HG03060 (cell line): Measurements from ENCODE around the gene HERC3.

Experiments used
- ATAC-seq: cut with Tn5 transposase; IDR thresholded peaks from one replicate; pipeline ENCODE4 v1.9.1; 2021; ENCODE audit warnings: low read depth, moderate number of reproducible peaks; ENCODE audit not compliant: unreplicated experiment

HERC3 gene

DNA sequence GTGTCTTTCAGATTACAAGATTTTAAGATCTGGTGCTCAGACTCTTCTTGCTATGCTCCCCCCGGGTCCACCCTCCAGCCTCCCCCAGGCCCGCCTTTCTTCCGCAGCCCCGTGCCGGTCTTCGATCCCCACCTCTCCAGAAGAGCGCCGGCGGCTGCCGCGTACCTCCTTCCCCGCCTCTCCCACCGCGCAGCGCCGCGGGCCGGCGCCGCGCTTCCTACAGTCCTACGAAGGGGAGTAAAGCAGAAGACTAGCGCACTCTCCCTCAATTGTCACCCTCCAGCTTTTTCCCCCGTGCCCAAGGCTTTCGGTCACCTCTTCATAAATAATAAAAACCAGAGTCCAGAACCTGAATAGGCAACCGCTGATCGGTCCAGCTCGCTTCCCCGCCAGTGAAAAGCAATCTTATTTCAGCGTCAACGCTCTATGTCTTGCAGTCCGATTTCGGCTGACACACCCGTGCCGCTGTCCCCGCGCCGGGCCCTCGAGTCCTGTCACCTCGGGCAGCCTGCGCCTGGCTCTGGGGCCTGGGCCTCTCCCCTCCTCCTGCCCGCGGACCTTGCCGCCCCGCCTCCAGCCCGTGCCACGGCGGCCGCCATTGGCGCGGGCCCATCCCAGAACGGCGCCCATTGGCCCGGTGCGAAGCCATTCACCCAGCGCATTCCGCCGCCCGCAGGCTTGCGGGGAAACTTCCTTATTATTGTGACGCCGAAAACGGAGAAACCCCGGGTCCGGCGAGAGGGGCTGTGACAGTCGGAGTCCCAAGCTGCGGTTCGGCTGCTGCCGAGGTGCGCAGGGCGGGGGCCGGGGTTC is at the start of gene HERC3:
Gene HERC3 (plus strand): TSS at position 694 of the 813 bp plus-strand sequence. CDS start 13,344 bp downstream, outside the sequence.
- peak; percentile 91 for ATAC-seq

DNA sequence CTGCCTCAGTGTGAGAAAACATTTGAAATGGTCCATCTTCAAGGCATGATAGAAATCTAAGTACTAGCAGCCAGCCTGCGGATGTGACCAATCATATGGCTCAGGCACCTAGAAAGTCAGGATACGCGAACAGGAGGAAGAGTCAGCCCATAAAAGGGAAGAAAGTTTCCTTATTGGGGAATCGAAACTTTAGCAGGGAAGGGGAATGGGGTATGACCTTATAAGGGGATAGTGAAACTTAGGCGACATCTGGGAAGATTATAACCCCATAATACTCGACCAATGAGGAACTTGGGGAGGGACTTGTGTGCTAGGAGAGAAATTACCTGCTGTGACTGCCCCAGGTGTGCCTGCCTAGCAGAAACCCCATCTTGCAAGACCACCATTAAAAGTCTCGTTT is 42.5 kb upstream of the HERC3 start:
- no peak for ATAC-seq

DNA sequence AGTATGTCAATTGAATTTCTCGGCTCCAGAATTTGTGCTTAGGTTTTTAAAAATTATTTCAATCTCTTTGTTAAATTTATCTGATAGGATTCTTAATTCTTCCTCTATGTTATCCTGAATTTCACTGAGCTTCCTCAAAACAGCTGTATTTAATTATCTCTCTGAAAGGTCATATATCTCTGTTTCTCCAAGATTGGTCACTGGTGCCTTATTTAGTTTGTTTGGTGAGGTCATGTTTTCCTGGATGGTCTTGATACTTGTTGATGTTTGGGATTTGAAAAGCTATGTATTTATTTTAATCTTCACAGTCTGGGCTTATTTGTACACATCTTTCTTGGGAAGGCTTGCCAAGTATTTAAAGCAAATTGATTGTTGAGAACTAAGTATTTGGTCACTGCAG is 24.7 kb upstream of the HERC3 start:
- no peak for ATAC-seq

DNA sequence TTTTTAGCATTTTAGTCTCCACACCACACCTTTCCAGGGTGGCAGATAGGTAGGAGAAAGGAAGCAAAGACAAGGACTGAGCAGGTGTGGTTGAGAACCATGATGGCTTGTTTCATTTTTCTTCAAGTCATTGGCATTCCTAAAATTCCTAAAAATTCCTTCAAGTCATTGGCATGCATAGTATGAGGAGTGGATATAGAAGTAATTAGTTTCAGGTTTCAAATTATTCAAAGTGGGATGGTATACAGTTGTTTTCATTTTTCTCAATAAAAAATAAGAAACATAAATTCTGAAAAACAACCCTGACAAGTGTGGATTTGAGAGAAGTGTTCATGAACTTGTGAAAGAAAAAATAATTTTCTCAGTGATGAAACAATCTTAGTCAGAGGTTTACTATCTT is 22.3 kb upstream of the HERC3 start:
- ATAC-seq: no peak

DNA sequence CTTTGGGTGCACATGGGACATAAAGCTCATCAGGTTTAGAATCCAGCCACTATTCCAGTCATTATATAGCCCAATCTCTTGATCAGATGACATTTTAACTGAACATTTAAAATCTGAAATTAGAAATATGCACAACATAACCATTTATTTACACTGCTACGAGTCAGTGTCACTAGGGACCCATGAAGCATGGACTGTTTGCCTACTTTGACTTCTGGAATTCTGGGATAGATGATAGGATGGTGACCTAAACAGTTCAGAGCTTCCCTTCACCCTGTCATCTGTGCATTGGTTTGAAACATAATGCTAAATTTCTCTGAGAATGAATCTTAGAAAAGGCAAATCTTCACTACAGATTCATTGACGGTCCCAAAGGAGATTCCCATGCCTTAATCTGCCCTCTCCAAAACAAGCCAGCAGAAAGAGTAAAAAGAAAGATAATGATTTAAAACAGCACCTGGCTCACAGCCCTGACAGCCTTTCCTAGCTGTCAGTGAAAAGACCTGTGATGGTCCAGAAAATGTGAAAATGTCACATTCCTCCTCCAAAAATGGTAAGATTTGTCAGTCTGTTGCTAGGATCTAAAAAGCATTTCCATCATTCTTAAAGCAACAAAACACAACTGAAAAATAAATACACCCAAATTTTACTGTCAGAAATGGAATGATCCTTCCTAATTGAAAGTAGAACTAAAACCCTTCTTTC is 18.9 kb upstream of the HERC3 start:
- no peak for ATAC-seq

DNA sequence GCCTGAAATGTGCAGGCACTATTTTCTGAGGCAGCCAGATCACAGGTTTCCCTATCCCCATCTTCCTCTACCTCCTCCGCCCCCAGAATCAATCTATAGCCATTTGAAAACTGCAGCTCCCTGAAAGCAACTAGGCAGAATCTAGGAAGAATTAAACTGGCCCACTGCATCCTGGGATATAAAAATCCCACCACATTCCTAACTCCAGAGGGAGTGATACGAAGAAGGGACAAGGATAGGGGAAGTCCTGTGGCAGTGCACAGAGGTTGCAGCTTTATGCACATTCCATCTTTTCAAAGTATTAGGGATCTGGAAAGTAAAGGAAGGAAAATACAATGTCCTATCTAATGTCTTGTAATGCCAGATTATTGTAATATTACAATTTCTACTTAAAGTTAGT is 18.3 kb upstream of the HERC3 start:
- no peak for ATAC-seq

DNA sequence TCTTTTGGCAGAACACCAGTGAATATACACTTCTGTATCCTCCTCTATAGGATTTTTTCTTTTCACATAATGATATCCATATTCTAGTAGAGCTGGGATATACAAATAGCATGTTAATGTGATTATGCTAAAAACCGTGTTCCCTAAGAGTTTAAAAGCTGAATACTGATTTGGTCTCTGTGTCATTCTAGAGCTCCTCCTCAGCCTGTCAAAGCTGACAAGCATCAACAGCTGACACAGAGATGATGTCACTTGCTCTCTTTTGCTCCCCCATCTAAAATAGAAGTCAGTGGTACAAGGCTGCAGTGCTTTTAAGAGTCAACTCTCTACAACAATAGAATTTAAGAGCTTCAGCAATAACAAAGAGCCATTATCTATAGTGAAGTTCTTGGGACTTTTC is 17.1 kb upstream of the HERC3 start:
- no peak for ATAC-seq

DNA sequence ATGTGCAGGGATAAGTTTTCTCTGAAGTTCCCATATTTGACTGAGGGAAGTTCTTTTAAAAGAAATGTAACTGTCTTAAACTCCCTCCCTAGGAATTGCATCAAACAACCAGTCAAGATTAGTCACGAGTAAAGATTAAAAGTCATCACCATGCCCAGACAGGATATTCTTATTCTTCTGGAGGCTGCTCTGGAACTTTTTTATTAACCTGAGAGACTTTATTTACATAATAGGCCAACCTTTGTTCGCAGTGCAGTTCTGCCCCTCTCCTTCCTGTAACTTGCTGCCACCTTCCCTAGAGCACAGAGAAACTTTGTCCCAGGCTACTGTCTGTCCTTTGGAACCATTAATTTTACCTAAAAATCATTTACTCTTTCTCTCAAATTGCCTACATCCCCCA is 9.8 kb upstream of the HERC3 start:
- no peak for ATAC-seq

DNA sequence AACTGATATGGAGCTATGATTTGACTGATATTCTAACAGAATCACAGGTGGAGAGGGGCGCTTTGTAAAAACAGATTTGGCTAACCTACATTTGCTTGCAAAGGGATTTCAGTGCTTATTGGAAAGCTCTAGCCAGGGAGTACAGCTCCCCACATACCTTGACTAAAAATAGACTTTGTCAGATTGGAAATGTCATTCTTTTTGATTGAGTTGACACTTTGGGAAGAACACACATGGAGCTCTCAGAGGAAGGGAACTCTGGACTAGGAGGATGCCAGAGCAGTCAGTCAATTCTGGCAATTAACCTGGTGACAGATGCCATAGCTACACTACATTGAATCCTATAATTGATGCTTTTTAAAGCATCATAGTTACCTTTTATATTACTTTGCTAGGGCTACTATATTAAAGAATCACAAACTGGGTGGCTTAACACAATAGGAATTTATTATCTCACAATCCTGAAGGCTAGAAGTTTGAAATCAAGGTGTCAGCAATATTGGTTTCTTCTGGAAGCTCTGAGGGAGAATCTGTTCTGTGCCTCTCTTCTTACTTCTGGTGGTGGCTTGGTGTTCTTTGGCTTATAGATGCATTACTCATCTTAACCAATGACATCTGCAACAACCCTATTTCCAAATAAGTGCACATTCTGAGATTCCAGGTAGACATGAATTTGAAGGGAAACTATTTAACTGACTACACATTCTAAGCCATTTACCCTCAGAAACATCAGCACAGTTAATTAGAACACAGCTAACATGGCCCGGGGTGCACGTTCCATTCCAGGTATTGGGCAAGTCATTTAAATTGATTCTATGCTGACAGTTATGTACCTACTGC is 8.4 kb upstream of the HERC3 start:
- ATAC-seq: no peak

DNA sequence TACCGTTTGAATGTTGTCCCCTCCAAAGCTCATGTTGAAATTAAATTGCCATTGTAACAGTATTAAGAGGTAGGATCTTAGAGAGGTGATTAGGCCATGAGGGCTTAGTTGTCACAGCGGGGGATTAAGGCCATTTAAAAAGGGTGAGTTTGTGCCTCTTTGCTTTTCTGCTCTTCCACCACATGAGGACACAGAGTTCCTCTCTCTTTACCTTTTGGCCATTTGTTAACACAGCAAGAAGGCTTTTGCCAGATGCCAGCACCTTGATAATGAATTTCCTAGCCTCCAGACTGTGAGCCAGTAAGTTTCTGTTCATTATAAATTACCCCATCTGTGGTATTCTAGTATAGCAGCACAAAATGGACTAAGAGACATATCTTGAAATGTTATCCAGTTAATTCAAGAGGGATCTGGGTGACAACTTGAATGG is 7.8 kb upstream of the HERC3 start:
- no peak for ATAC-seq

DNA sequence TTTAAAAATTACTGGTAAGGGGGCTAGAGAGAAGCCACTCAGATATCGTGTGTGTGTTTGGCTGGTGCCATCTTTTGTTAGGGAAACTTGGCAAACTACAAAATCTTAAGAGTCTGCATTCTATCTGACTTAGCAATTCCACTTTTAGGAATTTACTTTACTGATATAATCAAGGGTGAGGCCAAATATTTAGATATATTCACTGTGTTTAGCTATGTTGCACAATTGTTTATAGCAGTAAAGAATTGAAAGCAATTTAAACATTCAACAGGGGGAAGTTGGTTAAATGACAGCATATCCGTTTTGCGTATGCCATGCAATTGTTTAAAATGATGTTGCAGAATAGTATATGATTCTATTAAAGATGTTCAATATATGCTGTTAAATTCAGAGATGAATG is 6.4 kb upstream of the HERC3 start:
- no peak for ATAC-seq

DNA sequence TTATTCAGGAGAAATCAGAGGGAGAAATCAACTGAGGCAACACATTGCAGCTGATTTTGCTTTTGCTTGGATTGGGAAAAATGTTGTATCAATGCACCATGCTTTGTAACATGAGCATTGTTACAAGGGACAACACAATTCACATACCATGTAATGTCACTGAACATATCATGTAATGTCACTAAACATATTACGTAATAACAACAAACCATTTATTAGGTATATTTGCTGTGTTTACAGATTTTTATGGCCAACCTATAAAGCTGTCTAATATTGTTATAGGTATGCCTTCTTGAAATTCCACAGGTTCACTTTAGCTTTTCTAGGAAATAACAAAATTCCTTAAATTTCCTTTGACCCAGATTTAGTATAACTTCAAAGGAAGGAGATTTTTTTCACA is 5.0 kb upstream of the HERC3 start:
- ATAC-seq: no peak

DNA sequence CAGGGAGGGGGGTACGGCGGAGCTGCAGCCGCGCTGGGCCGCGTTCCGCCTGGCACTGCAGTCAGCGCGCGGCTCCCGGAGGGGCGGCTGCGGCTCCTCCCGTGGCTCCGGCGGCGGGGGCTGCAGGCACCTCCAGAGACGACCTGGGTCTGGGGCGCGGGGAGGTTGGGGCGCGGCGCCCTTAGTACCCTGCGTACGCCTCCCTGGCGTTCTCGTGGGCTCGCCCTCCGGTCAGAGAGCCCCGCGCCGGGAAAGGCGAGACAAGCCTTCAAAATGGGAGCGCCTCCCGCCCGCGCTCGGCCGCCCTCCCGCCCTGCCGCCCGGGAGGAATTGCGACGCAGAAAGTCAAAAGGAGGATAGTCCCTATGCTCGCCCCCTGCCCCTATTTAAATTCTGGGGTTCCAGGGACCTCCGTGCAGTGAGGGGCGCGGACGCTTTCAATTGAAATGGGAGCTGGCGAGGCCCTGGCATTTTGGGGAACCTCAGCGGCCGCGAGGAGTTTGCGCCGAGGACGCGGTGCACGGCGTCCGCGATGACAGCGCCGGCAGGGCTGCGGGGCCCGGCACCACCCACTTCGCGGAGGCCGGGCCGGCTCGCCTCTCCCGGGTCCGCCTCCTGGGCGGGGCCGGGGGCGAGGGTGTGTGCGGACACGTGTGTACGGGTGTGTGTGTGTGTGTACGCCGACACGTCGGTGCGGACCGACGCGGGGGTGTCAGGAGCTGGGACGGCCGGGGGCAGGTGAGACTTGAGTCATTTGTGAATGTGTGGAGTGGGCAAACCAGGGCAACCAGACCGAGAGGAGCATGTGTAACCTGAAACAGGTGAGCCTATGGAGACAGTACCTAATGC is 544 bp downstream of the HERC3 start:
- ATAC-seq: peak; percentile 25

DNA sequence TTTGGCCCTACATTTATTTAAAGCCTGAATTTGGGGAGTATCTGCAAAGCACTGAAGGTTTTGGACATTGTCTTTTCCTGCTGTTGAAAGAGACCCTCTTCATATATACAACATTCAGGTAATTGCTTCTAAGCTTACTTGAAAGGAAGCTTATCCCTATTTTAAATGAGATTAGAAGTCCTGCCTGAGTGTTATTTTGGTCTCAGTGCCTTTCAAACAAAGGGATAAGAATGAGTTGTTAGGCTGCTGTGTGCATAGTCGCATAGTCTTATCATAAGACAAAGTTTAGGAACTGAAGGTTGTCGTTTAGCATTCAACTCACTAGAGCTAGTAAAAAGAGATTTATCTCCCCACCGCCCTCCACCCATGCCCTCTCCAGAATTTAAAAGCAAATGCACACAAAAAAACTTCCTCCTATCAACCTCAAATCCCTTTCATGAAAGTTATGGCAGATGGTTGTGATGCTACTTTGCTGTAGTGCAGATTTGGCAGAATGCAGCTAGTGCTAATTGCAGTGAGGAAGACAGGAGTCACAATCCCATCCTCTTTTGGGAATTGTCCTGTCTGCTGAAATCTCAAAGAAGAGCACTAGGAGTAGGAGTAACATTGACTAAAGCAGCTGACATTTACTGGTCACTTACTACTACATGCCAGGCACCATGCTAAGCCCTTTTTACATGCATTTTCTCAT is 5.8 kb downstream of the HERC3 start:
- ATAC-seq: no peak

DNA sequence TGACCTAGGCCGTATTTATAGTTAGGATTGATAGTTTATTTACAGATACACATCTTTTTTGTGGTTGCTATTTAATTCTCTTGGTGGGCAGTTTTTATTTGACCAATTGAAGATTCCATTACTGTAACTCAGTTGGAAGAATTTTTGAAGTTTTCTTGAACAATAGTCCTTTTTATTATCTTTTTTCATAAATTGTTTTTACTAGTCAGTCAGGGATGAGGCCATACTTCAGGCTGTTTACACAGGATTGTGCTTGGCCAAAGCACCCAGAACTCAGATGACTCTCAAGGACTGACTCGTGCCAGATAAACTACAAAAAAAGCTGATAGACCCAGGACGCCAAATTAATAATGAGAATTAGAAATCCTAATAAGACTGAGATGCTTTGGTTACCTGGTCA is 7.0 kb downstream of the HERC3 start:
- ATAC-seq: no peak

DNA sequence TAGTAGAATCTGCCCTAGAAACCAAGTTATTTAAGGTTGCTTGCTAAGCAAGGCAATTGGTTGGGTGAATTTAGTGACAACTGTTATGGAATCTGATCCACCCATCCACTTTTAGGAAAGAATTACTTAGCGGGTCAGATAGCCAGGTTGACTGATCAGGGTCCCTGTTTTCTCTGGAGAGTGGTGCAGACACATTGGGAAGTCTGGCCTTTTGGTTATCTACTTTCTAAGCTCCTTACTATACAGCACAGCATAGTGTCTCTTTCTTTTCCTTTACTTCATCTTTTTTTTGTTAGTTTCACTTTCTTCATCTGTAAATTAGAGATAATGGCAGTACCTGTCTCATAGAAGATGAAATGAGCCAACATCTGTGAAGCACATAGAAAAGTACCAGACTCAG is 7.4 kb downstream of the HERC3 start:
- ATAC-seq: no peak

DNA sequence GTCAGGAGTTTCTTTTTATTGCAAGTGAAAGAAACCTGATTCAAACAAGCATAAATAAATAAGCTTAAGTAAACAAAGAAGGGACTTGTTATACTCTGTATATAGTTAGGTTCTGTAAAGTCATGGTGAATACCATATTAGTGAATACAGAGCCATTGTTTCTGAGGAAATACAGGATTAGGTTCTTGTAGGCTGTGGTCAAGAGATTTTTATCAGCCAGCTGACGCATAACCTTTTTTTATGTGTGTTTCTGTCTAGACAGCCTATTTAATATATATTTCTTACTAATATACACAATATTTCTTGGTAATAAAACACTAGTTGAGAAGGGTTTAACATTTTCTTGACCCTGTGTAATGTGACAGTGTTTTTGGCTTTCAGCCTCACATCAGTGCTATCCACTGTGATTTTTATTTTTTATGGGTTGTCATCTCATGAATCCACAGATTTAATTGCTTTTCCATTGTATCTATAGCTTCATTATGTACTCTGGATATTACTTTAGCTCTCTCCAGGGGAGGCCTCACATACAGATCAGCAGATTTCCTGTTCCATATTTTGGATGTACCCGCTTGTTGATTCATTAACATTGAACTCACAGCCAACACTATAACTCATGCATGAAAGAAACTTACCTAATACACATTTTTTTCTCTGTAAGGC is 8.0 kb downstream of the HERC3 start:
- ATAC-seq: no peak

DNA sequence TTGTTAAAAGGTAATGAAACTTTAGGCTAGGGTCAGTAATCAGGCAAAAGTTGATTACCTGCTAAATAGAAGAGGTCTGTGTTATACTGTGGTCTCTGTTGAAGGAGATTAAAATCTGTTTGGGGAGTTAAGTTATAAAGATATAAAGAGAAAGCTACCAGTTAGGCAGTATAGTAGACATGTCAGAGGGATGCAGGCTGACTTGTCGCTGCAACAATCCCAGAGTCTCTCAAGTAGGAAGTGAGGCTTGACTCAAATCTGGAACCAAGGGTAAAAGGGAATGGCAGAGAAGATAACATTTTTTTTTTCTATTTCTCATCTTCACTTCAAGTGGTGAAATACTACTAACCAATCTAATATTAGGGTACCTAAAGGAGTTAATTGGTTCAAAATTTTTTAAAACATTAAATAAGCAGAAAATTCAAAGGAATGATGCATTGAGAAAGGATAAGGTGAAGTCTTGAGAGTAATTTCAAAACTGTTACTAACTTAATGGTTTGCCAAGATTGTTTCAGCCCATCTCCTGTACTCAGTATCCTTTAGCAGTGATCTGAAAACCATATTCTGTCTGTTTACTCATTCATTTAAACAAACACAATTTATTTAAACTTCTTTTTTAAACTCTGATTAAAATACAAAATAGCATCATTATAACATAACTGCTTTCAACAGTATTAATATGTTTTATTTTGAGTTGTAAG is 12.8 kb downstream of the HERC3 start:
- ATAC-seq: no peak

DNA sequence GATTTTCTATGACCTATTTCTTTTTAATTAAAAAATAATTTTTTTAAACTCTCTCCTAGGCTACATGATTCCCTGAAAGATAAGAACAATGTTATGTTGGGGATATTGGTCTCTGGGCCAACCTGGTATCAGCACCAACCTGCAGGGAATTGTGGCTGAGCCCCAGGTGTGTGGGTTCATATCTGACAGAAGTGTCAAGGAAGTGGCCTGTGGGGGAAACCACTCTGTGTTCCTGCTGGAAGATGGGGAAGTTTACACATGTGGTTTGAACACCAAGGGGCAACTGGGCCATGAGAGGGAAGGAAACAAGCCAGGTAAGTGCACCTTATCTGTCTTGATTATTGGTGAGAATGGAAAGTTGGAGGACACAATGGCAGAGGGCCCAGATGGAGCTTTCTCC is 13.5 kb downstream of the HERC3 start:
- no peak for ATAC-seq
